GM12801 (cell line): Measurements from ENCODE around the gene SLC9A9.

ENCODE experiments used
- TF ChIP-seq, protein P1 (sequence below): IDR thresholded peaks from one replicate; pipeline ENCODE4 v1.5.1; 2011; ENCODE audit warnings: control low read depth; ENCODE audit not compliant: insufficient read length; ENCODE audit errors: extremely low read depth

The SLC9A9 gene

DNA sequence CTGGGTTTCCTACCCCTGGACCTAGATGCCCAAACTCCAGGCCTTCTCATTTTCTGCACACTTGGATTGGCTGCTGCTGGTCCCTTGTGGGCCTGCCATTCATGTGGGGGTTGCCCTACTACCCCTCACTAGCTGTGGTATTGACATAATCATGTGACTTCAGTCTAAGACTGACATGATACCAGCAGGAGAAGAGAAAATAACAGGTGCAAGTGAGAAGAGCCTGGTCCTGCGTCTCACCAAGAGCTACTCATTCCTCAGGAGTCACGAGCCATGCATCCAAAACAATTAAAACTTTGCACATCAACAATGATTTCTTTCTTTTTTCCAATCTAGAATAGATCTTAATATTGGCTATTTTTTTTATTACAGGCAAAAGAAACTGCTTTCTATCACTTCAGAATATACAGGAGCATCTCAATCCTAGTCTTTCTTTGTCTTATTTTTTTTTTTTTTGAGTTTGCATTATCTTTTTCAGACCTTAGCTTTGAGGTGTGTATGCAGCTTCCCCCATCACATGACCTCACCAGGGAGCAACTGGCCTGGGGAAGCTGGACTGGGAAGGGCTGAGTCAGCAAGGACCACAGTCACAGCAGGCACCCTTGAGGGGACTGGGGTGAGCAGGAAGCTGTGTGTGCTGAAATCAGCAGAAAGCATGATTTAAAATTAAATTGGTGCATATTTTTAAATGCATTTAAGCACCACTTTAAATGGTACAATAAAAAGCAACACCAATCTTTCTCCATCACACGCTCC lies 27.6 kb downstream of the SLC9A9 start:
- TF ChIP-seq, protein P1, sequence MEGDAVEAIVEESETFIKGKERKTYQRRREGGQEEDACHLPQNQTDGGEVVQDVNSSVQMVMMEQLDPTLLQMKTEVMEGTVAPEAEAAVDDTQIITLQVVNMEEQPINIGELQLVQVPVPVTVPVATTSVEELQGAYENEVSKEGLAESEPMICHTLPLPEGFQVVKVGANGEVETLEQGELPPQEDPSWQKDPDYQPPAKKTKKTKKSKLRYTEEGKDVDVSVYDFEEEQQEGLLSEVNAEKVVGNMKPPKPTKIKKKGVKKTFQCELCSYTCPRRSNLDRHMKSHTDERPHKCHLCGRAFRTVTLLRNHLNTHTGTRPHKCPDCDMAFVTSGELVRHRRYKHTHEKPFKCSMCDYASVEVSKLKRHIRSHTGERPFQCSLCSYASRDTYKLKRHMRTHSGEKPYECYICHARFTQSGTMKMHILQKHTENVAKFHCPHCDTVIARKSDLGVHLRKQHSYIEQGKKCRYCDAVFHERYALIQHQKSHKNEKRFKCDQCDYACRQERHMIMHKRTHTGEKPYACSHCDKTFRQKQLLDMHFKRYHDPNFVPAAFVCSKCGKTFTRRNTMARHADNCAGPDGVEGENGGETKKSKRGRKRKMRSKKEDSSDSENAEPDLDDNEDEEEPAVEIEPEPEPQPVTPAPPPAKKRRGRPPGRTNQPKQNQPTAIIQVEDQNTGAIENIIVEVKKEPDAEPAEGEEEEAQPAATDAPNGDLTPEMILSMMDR: no peak

- TF ChIP-seq, protein P1: no peak
Measured at GRCh38 chr3:143819890-143820289, 28.4 kb downstream of the SLC9A9 start.

DNA sequence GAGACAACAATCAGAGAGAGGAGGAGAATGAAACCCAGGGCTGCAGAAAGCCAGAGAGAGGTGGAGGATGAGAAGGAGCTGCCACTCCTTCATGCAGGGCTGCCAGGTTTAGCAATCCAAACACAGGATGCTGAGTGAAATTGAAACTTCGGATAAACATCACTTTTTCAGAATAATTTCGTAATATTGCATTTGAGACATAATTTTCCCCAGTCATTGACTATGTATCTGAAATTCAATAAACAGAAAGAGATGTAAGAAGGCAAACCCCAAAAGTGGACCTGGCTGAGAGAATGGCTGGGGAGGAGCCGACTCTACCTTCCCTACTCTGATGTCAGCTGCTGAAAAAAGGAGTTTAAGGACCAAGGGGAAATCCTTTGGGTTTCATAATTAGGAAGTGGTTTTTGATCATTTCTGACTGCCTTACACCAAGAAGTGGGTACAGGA lies 33.8 kb downstream of the SLC9A9 start:
- TF ChIP-seq, protein P1: no peak

GRCh38 chr3:143812481-143812880 lies 35.8 kb downstream of the SLC9A9 start:
- TF ChIP-seq, protein P1: no peak

- TF ChIP-seq, protein P1: no peak
Measured at GRCh38 chr3:143811602-143812001, 36.7 kb downstream of the SLC9A9 start.

DNA sequence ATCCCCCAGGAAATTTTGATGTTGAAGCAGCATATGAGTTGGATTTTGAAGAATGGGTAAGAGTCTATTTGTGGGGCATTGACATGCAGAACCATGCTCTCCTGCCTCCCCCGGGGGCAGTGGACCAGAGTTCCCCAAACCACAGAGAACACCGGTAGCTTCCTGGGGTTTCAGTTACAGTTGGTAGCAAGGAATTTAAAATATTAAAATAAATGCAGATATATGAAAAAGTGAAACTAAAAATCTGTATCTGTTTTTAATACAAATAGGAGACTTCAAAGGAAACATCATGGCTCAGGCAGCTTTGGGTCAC lies 37.4 kb downstream of the SLC9A9 start:
- TF ChIP-seq, protein P1: no peak

GRCh38 chr3:143810166-143810952 lies 37.9 kb downstream of the SLC9A9 start:
- TF ChIP-seq, protein P1: no peak
